ENCODE measurements around the gene GP1BA. TPM values are rescaled to one million over a fixed set of nuclear protein-coding genes. Genes with fewer than 3 reads are reported as not detected.

Gene GP1BA
- total RNA-seq, 1 experiment from 2014 or later = not detected

DNA sequence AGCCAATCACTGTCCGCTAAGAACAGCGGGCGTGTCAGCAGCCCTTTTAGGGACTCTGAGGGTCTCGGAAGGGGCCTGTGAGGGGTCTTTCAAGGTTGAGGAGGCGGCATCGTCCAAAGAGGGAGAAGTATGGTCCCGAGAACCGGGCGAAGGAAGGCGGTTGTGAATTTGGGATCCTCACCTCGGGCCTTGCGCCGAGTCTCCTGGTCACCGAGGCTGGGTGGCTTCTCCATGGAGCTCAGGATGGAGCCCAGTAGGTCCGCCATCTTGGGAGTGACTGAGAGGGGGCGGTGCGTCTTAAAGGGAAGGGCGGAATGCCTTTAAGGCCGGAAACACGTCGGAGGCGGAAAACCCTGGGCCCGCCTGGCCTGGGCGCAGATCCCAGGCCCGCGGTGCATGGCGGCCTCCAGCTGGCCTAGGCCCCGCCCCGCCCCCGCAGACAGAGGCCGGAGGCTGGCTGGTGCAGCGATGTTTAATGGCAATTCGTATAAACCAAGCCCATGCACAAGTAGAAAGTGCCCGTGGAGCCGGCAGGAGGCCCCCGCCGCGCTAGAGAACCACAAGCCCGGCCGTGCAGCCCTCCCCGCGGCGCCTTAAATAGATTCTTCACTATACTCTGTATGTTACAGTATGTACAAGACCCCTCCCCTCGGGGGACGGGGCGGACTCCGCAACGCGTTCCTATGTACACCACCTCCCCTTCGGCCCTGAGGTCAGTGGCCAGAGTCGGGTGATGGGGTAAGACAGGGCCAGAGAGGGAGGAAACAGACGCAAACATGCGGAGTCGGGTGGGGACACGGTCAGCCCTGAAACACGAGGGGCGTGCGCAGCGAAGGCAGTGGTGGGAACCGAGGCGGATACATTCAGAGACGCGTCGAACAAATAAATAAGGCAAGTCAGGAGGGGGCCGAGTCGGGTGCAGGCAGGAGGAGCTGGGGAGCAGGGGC, 35.7 kb downstream of the GP1BA start, which contains the start of gene SPAG7:
TSS of gene SPAG7 (minus strand) at position 279 of the 947 bp plus-strand sequence. CDS start at position 266, 13 bp downstream.
- peak; percentile 99 for DNase-seq (ENCODE audit: low spot score)
- in situ Hi-C loops (cut with HindIII; ENCODE audit: low sequenced_read_pairs) = no loop called here

GRCh38 chr17:4968486-4969046, 36.5 kb downstream of the GP1BA start:
- in situ Hi-C loops (cut with HindIII; ENCODE audit: low sequenced_read_pairs) = no loop called here
- DNase-seq (ENCODE audit: low spot score) = peak; percentile 54

DNA sequence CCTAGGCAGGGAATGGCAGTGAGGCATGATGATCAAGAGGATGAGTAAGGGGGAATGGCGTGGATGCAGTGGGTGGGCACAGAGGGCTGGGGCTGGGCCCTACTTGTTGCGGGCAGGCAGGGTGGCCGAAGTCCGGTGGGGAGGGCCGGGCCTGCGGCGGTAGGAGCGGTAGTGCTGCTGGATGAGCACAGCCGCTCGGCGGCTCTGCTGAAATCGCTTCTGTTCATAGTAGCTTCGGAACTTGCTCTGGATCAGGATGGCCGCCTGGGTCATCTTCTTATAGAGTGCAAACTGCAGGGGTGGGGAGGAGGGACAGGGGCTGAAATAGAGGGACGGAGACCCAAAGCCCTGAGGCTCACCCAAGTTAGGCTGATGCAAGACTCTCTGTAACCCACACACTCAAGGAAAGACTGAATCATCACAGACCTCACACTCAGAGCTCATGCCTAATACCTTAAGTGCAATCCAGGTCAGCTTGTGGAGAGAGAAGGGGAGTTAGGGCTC, 37.0 kb downstream of the GP1BA start:
- in situ Hi-C loops (cut with HindIII; ENCODE audit: low sequenced_read_pairs) = no loop called here
- no peak for DNase-seq (ENCODE audit: low spot score)

DNA sequence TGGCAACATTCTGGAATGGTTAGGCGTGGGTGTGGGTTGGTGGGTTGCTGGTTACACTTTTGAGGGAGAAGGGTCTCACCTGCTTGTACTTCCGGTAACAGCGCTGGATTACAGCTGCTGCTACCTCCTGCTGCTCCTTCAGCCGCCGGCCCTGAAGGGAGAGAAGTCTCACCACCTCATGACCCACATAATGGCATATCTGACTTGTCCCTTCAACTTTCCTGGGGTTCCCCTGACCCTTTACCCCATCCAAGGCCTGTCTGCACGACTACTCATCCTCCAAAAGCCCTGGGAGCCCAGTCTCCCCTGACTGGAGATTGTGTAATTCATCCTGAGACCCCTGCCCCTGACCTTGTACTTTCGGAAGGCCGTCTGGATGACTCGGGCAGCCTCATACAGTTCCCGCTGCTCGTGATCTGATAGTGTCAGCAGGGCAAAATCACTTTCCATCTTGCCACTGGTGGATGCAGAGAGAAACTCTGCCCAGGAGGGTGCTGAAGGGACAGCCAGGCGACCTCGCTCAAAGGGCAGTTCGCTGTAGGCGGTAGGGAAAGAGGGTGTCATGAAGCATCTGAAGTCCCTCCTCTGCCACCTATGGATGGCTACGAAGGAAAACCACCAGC, 37.6 kb downstream of the GP1BA start:
- no peak for DNase-seq (ENCODE audit: low spot score)
- in situ Hi-C loops (cut with HindIII; ENCODE audit: low sequenced_read_pairs) = no loop called here

DNA sequence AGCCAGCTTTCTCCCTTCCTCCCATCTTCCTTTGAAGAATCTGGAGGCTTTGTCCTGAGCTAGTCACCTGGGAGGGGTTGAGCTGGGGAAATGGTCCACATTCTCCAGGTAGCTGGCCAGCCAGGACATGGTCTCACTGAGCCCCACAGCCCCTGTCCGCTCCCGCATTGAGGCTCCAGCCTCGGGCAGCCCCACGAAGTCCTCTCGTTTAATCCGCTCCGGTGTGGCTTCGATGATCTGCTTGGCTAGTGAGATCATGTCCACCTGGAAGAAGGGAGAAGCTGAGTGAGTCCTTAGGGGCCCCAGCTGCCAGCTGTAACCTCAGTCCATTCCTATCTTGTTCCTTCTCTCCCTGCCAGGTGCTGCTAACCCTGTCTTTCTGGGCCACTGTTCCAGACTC, 38.2 kb downstream of the GP1BA start:
- no peak for DNase-seq (ENCODE audit: low spot score)
- in situ Hi-C loops (cut with HindIII; ENCODE audit: low sequenced_read_pairs) = no loop called here

DNA sequence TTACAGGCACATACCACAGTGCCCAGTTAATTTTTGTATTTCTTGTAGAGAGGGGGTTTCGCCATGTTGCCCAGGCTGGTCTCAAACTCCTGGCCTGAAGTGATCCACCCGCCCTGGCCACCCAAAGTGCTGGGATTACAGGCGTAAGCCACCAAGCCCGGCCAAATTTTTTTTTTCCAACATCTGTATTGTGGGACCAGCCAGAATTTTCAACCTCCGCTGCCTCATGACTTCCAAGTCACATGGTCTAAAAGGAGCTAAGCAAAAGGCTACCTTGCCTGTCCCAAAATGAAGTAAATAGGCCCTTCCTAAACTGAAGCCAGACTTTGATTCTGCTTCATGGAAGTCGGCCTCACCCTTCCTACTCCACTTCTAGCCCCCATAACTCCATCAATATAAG, 39.7 kb downstream of the GP1BA start:
- in situ Hi-C loops (cut with HindIII; ENCODE audit: low sequenced_read_pairs) = no loop called here
- no peak for DNase-seq (ENCODE audit: low spot score)

DNA sequence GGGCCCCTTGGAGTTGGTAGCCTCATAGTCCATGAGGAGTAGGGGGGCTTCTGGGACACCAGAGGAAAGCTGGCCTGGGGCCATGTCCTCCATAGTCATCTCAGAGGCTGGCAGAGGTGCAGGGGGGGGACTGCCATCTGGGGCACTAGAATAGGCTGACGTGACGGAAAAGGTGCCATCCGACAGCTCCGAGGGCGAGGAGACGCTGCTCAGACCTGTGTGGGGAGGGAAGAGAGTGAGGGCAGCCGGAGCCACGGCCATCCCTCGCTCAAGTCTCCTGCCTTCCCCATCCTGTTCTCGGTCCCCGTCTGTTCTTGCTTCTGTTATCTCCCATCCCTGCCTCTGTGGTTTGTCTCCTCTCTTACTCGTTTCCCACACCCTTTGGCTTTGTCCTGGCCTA, 40.2 kb downstream of the GP1BA start:
- in situ Hi-C loops (cut with HindIII; ENCODE audit: low sequenced_read_pairs) = no loop called here
- DNase-seq (ENCODE audit: low spot score) = no peak

DNA sequence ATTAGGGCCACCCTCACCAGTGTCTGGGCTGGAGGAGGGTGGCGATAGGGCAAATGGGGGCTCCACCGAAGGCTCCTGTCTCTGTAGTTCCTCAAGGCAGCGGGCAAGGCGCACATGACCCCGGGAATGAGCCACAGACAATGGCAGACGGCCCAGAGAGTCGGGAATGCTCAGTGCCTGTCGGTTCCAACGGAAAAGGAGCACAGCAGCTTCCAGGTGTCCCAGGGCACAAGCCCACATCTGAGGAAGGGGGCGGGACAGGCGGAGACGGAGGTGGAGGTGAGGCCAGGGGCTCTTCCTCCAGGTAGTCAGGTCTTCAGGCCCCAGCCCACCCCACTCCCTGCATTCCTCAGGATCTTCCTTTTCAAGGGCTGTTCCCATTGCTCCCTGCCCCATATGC, 40.7 kb downstream of the GP1BA start:
- in situ Hi-C loops (cut with HindIII; ENCODE audit: low sequenced_read_pairs) = no loop called here
- no peak for DNase-seq (ENCODE audit: low spot score)

DNA sequence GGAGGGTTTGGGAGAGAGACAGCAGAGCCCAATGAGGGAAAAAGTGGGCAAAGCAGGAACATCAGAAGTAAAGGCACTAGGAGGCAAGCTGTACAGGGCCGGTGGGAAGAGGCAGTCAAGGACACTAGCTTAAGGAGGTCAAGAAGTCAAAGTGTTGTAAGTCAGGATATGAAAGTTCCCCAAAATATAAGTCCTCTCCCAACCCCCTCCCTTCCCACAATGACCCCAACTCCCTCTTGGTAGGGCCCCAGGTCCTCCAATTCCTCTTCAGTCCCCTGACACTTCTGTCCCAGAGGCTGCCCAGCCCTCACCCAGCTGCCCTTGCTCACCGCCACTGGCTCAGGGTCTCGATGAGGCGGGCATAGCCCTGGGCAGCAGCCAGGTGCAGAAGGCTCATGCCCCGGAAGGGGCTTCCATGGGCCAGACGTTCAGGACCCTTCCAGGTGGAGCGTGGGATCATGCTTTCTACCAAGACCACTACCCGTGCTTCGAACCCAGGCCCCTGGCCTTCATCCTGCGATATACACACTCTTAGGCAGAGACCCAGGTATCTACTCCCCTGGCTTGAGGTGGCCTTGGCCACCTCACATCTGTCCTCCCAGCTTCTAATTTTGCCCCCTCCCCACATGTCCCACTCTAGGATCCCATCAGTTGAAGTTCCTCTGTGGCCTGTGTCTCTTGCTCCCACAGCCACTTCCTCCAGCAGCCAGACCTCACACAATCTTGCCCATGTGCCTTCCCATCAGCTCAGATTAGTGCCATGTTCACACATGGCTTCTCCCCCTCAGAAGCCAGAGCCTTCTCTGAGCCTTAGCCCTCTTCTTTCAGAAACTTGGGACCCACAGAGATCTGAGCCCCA, 41.4 kb downstream of the GP1BA start:
- no peak for DNase-seq (ENCODE audit: low spot score)
- in situ Hi-C loops (cut with HindIII; ENCODE audit: low sequenced_read_pairs) = no loop called here

GRCh38 chr17:4974115-4974670, 42.1 kb downstream of the GP1BA start:
- in situ Hi-C loops (cut with HindIII; ENCODE audit: low sequenced_read_pairs) = no loop called here
- DNase-seq (ENCODE audit: low spot score) = no peak

DNA sequence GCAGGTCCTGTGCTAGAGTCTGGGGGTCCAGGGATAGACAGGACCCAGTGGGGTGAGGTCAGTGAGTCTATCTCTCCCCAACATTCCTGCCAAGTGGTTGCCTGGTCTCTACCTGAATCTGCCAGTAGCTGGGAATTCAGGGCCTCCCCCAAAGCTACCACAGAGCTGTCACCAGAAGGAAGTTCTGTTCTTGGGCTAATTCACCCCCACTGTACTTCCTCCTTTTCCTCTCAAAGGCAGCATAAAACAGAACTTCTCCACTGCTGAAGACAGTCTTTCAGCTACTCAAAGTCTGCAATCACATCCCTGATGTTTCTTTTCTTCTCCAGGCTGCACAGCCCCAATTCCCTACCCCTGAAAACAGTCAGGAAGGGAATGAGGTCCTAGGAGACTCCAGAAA, 46.6 kb downstream of the GP1BA start:
- in situ Hi-C loops (cut with HindIII; ENCODE audit: low sequenced_read_pairs) = no loop called here

GRCh38 chr17:4980644-4981216, 48.7 kb downstream of the GP1BA start:
- DNase-seq (ENCODE audit: low spot score) = peak; percentile 56

More for the DNA sequence above, 46.6 kb downstream of the GP1BA start:
- no peak for DNase-seq (ENCODE audit: low spot score)

GRCh38 chr17:4982305-4982704, 50.2 kb downstream of the GP1BA start:
- no peak for DNase-seq (ENCODE audit: low spot score)
- in situ Hi-C loops (cut with HindIII; ENCODE audit: low sequenced_read_pairs) = no loop called here

More at GRCh38 chr17:4980644-4981216, 48.7 kb downstream of the GP1BA start:
- in situ Hi-C loops (cut with HindIII; ENCODE audit: low sequenced_read_pairs) = no loop called here

Other genes starting within 250 kb of the GP1BA start
- 40.1 and 53.6 TPM in 2 replicates for gene PELP1, start 228.1 kb upstream of the GP1BA start, total RNA-seq (2014; rRNA removed; shearing (Covaris generic))
- 38.1 and 45.1 TPM in 2 replicates for gene ARRB2, start 221.6 kb upstream of the GP1BA start, total RNA-seq (2014; rRNA removed; shearing (Covaris generic))
- 24.3 and 29.8 TPM in 2 replicates for gene MED11, start 200.8 kb upstream of the GP1BA start, total RNA-seq (2014; rRNA removed; shearing (Covaris generic))
- gene ZMYND15, start 192.4 kb upstream of the GP1BA start, total RNA-seq (2014; rRNA removed; shearing (Covaris generic)) = 0.68 TPM in 1 of 2 replicates, not detected in the other
- gene CXCL16, start 192.3 kb upstream of the GP1BA start, total RNA-seq (2014; rRNA removed; shearing (Covaris generic)) = 0.86 TPM in 1 of 2 replicates, not detected in the other
- not detected in 2 replicates for gene TM4SF5, start 160.4 kb upstream of the GP1BA start, total RNA-seq (2014; rRNA removed; shearing (Covaris generic))
- not detected in 2 replicates for gene VMO1, start 145.9 kb upstream of the GP1BA start, total RNA-seq (2014; rRNA removed; shearing (Covaris generic))
- gene GLTPD2, start 143.3 kb upstream of the GP1BA start, total RNA-seq (2014; rRNA removed; shearing (Covaris generic)) = not detected in 2 replicates
- 390 and 445 TPM in 2 replicates for gene PSMB6, start 136.1 kb upstream of the GP1BA start, total RNA-seq (2014; rRNA removed; shearing (Covaris generic))
- 20.9 and 28.4 TPM in 2 replicates for gene PLD2, start 125.1 kb upstream of the GP1BA start, total RNA-seq (2014; rRNA removed; shearing (Covaris generic))
- 33.8 and 48.3 TPM in 2 replicates for gene MINK1, start 98.9 kb upstream of the GP1BA start, total RNA-seq (2014; rRNA removed; shearing (Covaris generic))
- gene C17orf107, start 32.7 kb upstream of the GP1BA start, total RNA-seq (2014; rRNA removed; shearing (Covaris generic)) = not detected in 2 replicates
- not detected in 2 replicates for gene CHRNE, start 29.2 kb upstream of the GP1BA start, total RNA-seq (2014; rRNA removed; shearing (Covaris generic))
- gene SLC25A11, start 7.8 kb downstream of the GP1BA start, total RNA-seq (2014; rRNA removed; shearing (Covaris generic)) = 111 and 132 TPM in 2 replicates
- 86.0 and 97.4 TPM in 2 replicates for gene RNF167, start 8.0 kb downstream of the GP1BA start, total RNA-seq (2014; rRNA removed; shearing (Covaris generic))
- 563 and 707 TPM in 2 replicates for gene PFN1, start 16.3 kb downstream of the GP1BA start, total RNA-seq (2014; rRNA removed; shearing (Covaris generic))
- 52.8 and 75.4 TPM in 2 replicates for gene ENO3, start 18.8 kb downstream of the GP1BA start, total RNA-seq (2014; rRNA removed; shearing (Covaris generic))
- gene SPAG7, start 35.5 kb downstream of the GP1BA start, total RNA-seq (2014; rRNA removed; shearing (Covaris generic)) = 32.3 and 59.7 TPM in 2 replicates
- gene CAMTA2, start 55.4 kb downstream of the GP1BA start, total RNA-seq (2014; rRNA removed; shearing (Covaris generic)) = 6.9 and 16.9 TPM in 2 replicates
- 0.14 TPM in 1 of 2 replicates, not detected in the other for gene INCA1, start 65.2 kb downstream of the GP1BA start, total RNA-seq (2014; rRNA removed; shearing (Covaris generic))
- gene KIF1C, start 65.7 kb downstream of the GP1BA start, total RNA-seq (2014; rRNA removed; shearing (Covaris generic)) = 75.6 and 95.9 TPM in 2 replicates
- not detected in 2 replicates for gene SLC52A1, start 103.1 kb downstream of the GP1BA start, total RNA-seq (2014; rRNA removed; shearing (Covaris generic))
- not detected in 2 replicates for gene ZFP3, start 146.2 kb downstream of the GP1BA start, total RNA-seq (2014; rRNA removed; shearing (Covaris generic))
- 10.1 and 11.8 TPM in 2 replicates for gene ZNF232, start 179.6 kb downstream of the GP1BA start, total RNA-seq (2014; rRNA removed; shearing (Covaris generic))
- gene USP6, start 183.8 kb downstream of the GP1BA start, total RNA-seq (2014; rRNA removed; shearing (Covaris generic)) = not detected in 2 replicates